Measurements from ENCODE around the gene SECISBP2L.
"Not testable (repeated sequence)": the region's sequence is repeated elsewhere in the genome, so short reads cannot be mapped to it uniquely, and the experiment has no call there.

Gene SECISBP2L

GRCh38 chr15:48975472-48976419 lies 70.5 kb downstream of the SECISBP2L start:
- peak; percentile 88 for DNase-seq (ENCODE audit: low spot score)
- TF ChIP-seq CTCF (IDR thresholded peaks at IDR 0.05; ENCODE audit: extremely low read depth, missing control alignments) = peak; percentile 86

GRCh38 chr15:48974882-48975281 lies 71.4 kb downstream of the SECISBP2L start:
- DNase-seq (ENCODE audit: low spot score) = no peak
- TF ChIP-seq CTCF (IDR thresholded peaks at IDR 0.05; ENCODE audit: extremely low read depth, missing control alignments) = no peak

GRCh38 chr15:48972750-48973503 lies 73.3 kb downstream of the SECISBP2L start:
- no peak for TF ChIP-seq CTCF (IDR thresholded peaks at IDR 0.05; ENCODE audit: extremely low read depth, missing control alignments)
- no peak for DNase-seq (ENCODE audit: low spot score)

- not testable (repeated sequence) for DNase-seq (ENCODE audit: low spot score)
These were observed 75.3 kb downstream of the SECISBP2L start for GRCh38 chr15:48970926-48971325.

GRCh38 chr15:48968066-48968465 lies 78.2 kb downstream of the SECISBP2L start:
- DNase-seq (ENCODE audit: low spot score) = no peak
- no peak for TF ChIP-seq CTCF (IDR thresholded peaks at IDR 0.05; ENCODE audit: extremely low read depth, missing control alignments)

- no peak for TF ChIP-seq CTCF (IDR thresholded peaks at IDR 0.05; ENCODE audit: extremely low read depth, missing control alignments)
- no peak for DNase-seq (ENCODE audit: low spot score)
These were observed 78.9 kb downstream of the SECISBP2L start for GRCh38 chr15:48967336-48967735.

- TF ChIP-seq CTCF (IDR thresholded peaks at IDR 0.05; ENCODE audit: extremely low read depth, missing control alignments) = no peak
- peak; percentile 54 for DNase-seq (ENCODE audit: low spot score)
These were observed 79.5 kb downstream of the SECISBP2L start for GRCh38 chr15:48966595-48967301.

All from GM20000 (cell line).